K562 (cell line): ENCODE data around the gene ACBD4. TPM values are rescaled to one million over a fixed set of nuclear protein-coding genes. Genes with fewer than 3 reads are reported as not detected.

Source experiments
- CBX2 ChIP-seq: fragments of 200-600 bp; sonication (generic); IDR thresholded peaks from one replicate; pipeline ENCODE4 v1.6.1; 2012; ENCODE audit warnings: mild to moderate bottlenecking, low read length, inconsistent platforms; ENCODE audit not compliant: insufficient read depth, poor library complexity, severe bottlenecking
- CHD4 ChIP-seq: fragments of 200-600 bp; sonication (generic); IDR thresholded peaks from 3 replicates; pipeline ENCODE4 v1.6.1; 2012; ENCODE audit warnings: low read depth, mild to moderate bottlenecking, mixed read lengths, low read length, inconsistent platforms; ENCODE audit not compliant: insufficient read depth, insufficient replicate concordance, poor library complexity, severe bottlenecking
- CTBP1 ChIP-seq: fragments of 450-650 bp; IDR thresholded peaks from 2 replicates; pipeline ENCODE4 v1.6.1; 2016; ENCODE audit warnings: borderline replicate concordance
- DIDO1 ChIP-seq: fragments of 450-650 bp; IDR thresholded peaks from 2 replicates; pipeline ENCODE4 v1.6.1; 2016; ENCODE audit warnings: low read depth, missing biosample characterization, missing genetic modification characterization
- HIVEP1 ChIP-seq: fragments of 250-450 bp; sonication (Bioruptor Pico); IDR thresholded peaks from 2 replicates; pipeline ENCODE4 v1.4.0; 2020; ENCODE audit warnings: mild to moderate bottlenecking
- HMGN3 ChIP-seq: IDR thresholded peaks from 2 replicates; pipeline ENCODE4 v1.6.1; 2011; ENCODE audit warnings: borderline replicate concordance, low read depth, mild to moderate bottlenecking, mixed read lengths, low read length; ENCODE audit not compliant: insufficient read length; ENCODE audit errors: extremely low read depth
- KLF6 ChIP-seq: fragments of 250-450 bp; sonication (Bioruptor Pico); IDR thresholded peaks from 2 replicates; pipeline ENCODE4 v1.4.0; 2020; ENCODE audit warnings: mild to moderate bottlenecking, moderate library complexity, borderline replicate concordance
- NELFE ChIP-seq: IDR thresholded peaks from 2 replicates; pipeline ENCODE4 v1.6.1; 2011; ENCODE audit warnings: mild to moderate bottlenecking; ENCODE audit not compliant: insufficient read depth, insufficient read length
- NEUROD1 ChIP-seq: fragments of 150-350 bp; IDR thresholded peaks from 2 replicates; pipeline ENCODE4 v1.6.1; 2014; ENCODE audit warnings: borderline replicate concordance, low read length, low read depth; ENCODE audit not compliant: partially characterized antibody
- RBM22 ChIP-seq: fragments of 200-400 bp; formaldehyde crosslinking; IDR thresholded peaks from 2 replicates; pipeline ENCODE4 v1.6.1; 2018; ENCODE audit warnings: low read length, low read depth; ENCODE audit not compliant: poor library complexity, severe bottlenecking
- SMAD1 ChIP-seq: fragments of 150-350 bp; IDR thresholded peaks from 2 replicates; pipeline ENCODE4 v1.6.1; 2014; ENCODE audit warnings: low read length, low read depth; ENCODE audit not compliant: partially characterized antibody
- SOX6 ChIP-seq: fragments of 450-650 bp; IDR thresholded peaks from 2 replicates; pipeline ENCODE4 v1.6.1; 2014; ENCODE audit warnings: mild to moderate bottlenecking
- ZBTB17 ChIP-seq: fragments of 450-650 bp; formaldehyde crosslinking; IDR thresholded peaks from 2 replicates; pipeline ENCODE4 v1.4.0; 2020; ENCODE audit warnings: mild to moderate bottlenecking
- ZKSCAN1 ChIP-seq: fragments of 150-350 bp; IDR thresholded peaks from 2 replicates; pipeline ENCODE4 v1.6.1; 2016; ENCODE audit warnings: low read depth, low read length
- ZNF184 ChIP-seq: sonication (generic); formaldehyde crosslinking; IDR thresholded peaks from 2 replicates; pipeline ENCODE4 v1.5.0; 2020; ENCODE audit warnings: missing genetic modification reagents
- ZNF232 ChIP-seq: sonication (generic); formaldehyde crosslinking; IDR thresholded peaks from 2 replicates; pipeline ENCODE4 v1.8.0; 2022; ENCODE audit warnings: mild to moderate bottlenecking, missing genetic modification reagents
- ZNF77 ChIP-seq: fragments of 250-450 bp; sonication (Bioruptor Pico); IDR thresholded peaks from 2 replicates; pipeline ENCODE4 v1.5.0; 2020
- ZNF780A ChIP-seq: fragments of 250-450 bp; sonication (Bioruptor Pico); IDR thresholded peaks from 2 replicates; pipeline ENCODE4 v1.5.0; 2021; ENCODE audit warnings: mild to moderate bottlenecking
- polyA plus RNA-seq, 8 experiments: library from polyadenylated mRNA; depleted of rRNA in 4 of 8; stranded (reverse) in 5 of 8; unstranded in 3 of 8; fragments of >200 nt; fragmentation: Nextera tagmentation in 2 of 8; fragmentation: Illumina TruSeq in 1 of 8; extraction: Ambion mirVana in 2 of 8; extraction: Trizol in 1 of 8; gene quantifications; 2 replicates each; pipeline versions ENCODE4 v1.2.1 to v1.2.3, GENCODE V29; 2011 to 2014; ENCODE audit warnings: inconsistent platforms in 1 of 8, missing spikeins in 1 of 8
- total RNA-seq, 7 experiments: library from RNA; depleted of rRNA in 6 of 7; stranded (reverse); fragments of >200 nt in 6 of 7; fragmentation: Illumina TruSeq in 2 of 7; extraction: Trizol in 2 of 7; gene quantifications; 2 replicates each; pipeline versions ENCODE4 v1.2.1 to v1.2.3, GENCODE V29; 2011 to 2021; ENCODE audit warnings: low replicate concordance in 1 of 7
- TF ChIP-seq, protein P1 (sequence below): fragments of 450-650 bp; IDR thresholded peaks from 2 replicates; pipeline ENCODE4 v1.6.1; 2016; ENCODE audit warnings: low read depth, mild to moderate bottlenecking, moderate library complexity
- TF ChIP-seq, protein P2 (sequence below): fragments of 250-450 bp; sonication (Bioruptor Pico); IDR thresholded peaks from 2 replicates; pipeline ENCODE4 v1.6.1; 2021; ENCODE audit warnings: mild to moderate bottlenecking
- TF ChIP-seq, protein P3 (sequence below): fragments of 200-800 bp; sonication (Bioruptor generic); IDR thresholded peaks from 2 replicates; pipeline ENCODE4 v1.6.1; 2017; ENCODE audit warnings: missing genetic modification characterization, missing compliant biosample characterization
- TF ChIP-seq, protein P4 (sequence below): sonication (generic); formaldehyde crosslinking; IDR thresholded peaks from 2 replicates; pipeline ENCODE4 v1.8.0; 2022; ENCODE audit warnings: mild to moderate bottlenecking, missing genetic modification reagents
- TF ChIP-seq, protein P5 (sequence below): fragments of 150-350 bp; conservative IDR thresholded peaks from 2 replicates; pipeline ENCODE4 v1.6.1; 2014; ENCODE audit warnings: low read length

Gene ACBD4
- total and polyA plus RNA-seq, 9 of the 15 experiments (the other 6 are each of a cell fraction or from before 2014, with no cell fraction given), result 0.14 to 6.9 (median 4.6) TPM

DNA sequence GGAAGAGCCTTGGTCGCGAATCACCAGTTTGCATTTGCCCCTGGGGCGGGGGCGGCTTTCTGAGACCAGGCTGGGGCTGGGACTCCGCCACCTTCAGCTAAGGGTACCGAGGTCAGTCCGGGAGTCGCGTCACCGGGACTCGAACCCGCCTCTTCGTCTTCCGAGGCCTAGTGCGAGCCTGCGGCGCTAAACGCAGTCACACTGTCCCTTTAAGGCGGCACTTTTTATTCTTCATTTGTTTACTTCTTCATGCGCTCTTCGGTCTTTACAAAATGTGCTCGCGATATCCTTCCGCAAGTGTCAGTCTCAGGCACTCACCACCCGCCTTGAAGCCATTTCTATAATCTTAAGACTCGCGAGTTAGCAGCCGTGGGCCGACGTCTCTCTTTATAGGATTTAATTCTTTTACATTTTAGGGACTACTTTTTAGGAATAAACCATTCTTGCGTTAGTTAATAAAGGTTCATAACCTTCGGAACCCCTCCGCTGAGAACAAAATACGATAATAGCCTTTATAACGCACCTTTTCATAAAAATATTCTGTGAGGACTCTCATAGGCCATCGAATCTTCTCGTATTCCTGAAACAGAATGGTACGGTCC, 12.2 kb downstream of the ACBD4 start (continued):
- TF ChIP-seq, protein P1, sequence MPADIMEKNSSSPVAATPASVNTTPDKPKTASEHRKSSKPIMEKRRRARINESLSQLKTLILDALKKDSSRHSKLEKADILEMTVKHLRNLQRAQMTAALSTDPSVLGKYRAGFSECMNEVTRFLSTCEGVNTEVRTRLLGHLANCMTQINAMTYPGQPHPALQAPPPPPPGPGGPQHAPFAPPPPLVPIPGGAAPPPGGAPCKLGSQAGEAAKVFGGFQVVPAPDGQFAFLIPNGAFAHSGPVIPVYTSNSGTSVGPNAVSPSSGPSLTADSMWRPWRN, result no peak
- TF ChIP-seq, protein P2, sequence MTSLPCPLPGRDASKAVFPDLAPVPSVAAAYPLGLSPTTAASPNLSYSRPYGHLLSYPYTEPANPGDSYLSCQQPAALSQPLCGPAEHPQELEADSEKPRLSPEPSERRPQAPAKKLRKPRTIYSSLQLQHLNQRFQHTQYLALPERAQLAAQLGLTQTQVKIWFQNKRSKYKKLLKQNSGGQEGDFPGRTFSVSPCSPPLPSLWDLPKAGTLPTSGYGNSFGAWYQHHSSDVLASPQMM, result no peak
- TF ChIP-seq, protein P3, sequence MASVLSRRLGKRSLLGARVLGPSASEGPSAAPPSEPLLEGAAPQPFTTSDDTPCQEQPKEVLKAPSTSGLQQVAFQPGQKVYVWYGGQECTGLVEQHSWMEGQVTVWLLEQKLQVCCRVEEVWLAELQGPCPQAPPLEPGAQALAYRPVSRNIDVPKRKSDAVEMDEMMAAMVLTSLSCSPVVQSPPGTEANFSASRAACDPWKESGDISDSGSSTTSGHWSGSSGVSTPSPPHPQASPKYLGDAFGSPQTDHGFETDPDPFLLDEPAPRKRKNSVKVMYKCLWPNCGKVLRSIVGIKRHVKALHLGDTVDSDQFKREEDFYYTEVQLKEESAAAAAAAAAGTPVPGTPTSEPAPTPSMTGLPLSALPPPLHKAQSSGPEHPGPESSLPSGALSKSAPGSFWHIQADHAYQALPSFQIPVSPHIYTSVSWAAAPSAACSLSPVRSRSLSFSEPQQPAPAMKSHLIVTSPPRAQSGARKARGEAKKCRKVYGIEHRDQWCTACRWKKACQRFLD (CRISPR knock-in tag), result no peak; the same call in 1 of the 2 replicates
- no peak for TF ChIP-seq CBX2
- TF ChIP-seq NEUROD1, result peak; percentile 81
- peak; percentile 60 for TF ChIP-seq HMGN3
- TF ChIP-seq CTBP1, result no peak
- no peak for TF ChIP-seq ZNF780A (CRISPR knock-in tag)
- TF ChIP-seq KLF6 (CRISPR knock-in tag), result no peak; the same call in 1 of the 2 replicates
- no peak for TF ChIP-seq ZBTB17 (CRISPR knock-in tag)
- TF ChIP-seq, protein P4, sequence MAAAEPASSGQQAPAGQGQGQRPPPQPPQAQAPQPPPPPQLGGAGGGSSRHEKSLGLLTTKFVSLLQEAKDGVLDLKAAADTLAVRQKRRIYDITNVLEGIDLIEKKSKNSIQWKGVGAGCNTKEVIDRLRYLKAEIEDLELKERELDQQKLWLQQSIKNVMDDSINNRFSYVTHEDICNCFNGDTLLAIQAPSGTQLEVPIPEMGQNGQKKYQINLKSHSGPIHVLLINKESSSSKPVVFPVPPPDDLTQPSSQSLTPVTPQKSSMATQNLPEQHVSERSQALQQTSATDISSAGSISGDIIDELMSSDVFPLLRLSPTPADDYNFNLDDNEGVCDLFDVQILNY (CRISPR knock-in tag), result no peak
- TF ChIP-seq HIVEP1 (CRISPR knock-in tag), result no peak
- TF ChIP-seq SOX6, result peak; percentile 70
- peak; percentile 22 for TF ChIP-seq SMAD1
- no peak for TF ChIP-seq NELFE
- TF ChIP-seq ZNF184 (CRISPR knock-in tag), result no peak
- TF ChIP-seq RBM22, result peak; percentile 73
- TF ChIP-seq, protein P5, sequence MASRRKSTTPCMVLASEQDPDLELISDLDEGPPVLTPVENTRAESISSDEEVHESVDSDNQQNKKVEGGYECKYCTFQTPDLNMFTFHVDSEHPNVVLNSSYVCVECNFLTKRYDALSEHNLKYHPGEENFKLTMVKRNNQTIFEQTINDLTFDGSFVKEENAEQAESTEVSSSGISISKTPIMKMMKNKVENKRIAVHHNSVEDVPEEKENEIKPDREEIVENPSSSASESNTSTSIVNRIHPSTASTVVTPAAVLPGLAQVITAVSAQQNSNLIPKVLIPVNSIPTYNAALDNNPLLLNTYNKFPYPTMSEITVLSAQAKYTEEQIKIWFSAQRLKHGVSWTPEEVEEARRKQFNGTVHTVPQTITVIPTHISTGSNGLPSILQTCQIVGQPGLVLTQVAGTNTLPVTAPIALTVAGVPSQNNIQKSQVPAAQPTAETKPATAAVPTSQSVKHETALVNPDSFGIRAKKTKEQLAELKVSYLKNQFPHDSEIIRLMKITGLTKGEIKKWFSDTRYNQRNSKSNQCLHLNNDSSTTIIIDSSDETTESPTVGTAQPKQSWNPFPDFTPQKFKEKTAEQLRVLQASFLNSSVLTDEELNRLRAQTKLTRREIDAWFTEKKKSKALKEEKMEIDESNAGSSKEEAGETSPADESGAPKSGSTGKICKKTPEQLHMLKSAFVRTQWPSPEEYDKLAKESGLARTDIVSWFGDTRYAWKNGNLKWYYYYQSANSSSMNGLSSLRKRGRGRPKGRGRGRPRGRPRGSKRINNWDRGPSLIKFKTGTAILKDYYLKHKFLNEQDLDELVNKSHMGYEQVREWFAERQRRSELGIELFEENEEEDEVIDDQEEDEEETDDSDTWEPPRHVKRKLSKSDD, result 0 out of 2 replicates have a peak, but pooled peaks have one; percentile 41
- TF ChIP-seq DIDO1 (tag), result 0 out of 2 replicates have a peak, but pooled peaks have one; percentile 65
- TF ChIP-seq ZNF77 (CRISPR knock-in tag), result no peak
- no peak for TF ChIP-seq ZNF232 (CRISPR knock-in tag)
- TF ChIP-seq CHD4, result no peak
- no peak for TF ChIP-seq ZKSCAN1
